NCI-H2196 treated with DMSO at 0.1 percent for 48 hours (cell line): ENCODE measurements around the gene RELB.

Source experiments
- DNase-seq: peaks from one replicate; lab custom pipeline; 2025; ENCODE audit not compliant: unreplicated experiment; lab: John Stamatoyannopoulos, UW

Gene RELB

DNA sequence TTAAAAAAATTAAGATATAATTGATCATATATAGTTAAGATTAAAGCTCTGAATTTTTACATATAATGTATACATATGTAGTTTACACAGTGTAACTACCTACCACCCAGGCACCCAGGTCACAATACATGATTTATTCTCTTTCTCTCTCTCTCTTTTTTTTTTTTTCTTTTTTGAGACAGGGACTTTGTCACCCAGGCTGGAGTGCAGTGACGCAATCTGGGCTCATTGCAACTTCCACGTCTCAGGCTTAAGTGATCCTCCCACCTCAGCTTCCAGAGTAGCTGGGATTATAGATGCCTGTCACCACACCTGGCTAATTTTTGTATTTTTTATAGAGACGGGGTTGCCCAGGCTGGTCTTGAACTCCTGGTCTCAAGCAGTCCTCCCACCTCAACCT, 18.8 kb downstream of the RELB start:
- no peak for DNase-seq

- no peak for DNase-seq
Measured at GRCh38 chr19:45021971-45022370, 20.7 kb downstream of the RELB start.

DNA sequence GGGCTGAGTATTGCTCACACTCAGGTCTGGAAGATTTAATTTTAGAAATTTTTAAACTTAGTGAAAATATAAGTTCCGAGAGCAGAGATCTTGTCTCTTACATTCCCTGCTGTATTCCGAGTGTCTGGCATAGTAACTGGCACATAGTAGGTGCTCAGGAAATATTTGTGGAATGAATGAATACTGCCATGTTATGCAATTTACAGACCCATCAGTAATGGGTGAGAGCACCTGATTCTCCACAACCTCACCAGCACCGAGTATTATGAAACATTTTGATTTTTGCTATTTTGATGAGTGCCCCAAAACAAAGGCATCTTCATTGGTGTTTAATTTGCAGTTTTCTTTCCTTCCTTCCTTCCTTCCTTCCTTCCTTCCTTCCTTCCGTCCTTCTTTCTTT, 21.8 kb downstream of the RELB start:
- DNase-seq, result no peak

- no peak for DNase-seq
Measured at GRCh38 chr19:45025264-45025663, 24.0 kb downstream of the RELB start.

GRCh38 chr19:45027371-45027770, 26.1 kb downstream of the RELB start:
- no peak for DNase-seq

- no peak for DNase-seq
Measured at GRCh38 chr19:45030825-45031224, 29.6 kb downstream of the RELB start.

- no peak for DNase-seq
Measured at GRCh38 chr19:45032421-45032820, 31.2 kb downstream of the RELB start.

DNA sequence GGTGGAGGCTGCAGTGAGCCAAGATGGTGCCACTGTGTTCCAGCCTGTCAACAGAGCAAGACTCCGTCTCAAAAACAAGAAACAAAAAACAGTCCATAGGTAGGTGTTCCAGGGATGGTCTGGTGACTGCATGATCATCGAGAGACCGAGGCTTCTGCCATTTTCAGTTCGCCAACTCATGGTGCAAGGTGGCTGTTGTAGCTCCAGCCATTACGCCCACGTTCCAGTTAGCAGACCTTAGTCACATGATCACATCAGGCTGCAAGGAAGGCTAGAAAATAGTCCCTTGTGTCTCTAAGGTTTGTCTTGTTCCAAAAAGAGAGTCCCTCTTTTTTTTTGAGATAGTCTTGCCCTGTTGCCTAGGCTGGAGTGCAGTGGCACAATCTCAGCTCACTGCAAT, 34.5 kb downstream of the RELB start:
- DNase-seq, result no peak

GRCh38 chr19:45037393-45038169, 36.3 kb downstream of the RELB start:
- DNase-seq, result no peak

- DNase-seq, result peak; percentile 85
Measured at GRCh38 chr19:45038931-45039893, 37.9 kb downstream of the RELB start, which contains the start of gene CLASRP. Gene CLASRP (plus strand): TSS chr19:45039045. CDS start chr19:45040213, 1,168 bp downstream.

DNA sequence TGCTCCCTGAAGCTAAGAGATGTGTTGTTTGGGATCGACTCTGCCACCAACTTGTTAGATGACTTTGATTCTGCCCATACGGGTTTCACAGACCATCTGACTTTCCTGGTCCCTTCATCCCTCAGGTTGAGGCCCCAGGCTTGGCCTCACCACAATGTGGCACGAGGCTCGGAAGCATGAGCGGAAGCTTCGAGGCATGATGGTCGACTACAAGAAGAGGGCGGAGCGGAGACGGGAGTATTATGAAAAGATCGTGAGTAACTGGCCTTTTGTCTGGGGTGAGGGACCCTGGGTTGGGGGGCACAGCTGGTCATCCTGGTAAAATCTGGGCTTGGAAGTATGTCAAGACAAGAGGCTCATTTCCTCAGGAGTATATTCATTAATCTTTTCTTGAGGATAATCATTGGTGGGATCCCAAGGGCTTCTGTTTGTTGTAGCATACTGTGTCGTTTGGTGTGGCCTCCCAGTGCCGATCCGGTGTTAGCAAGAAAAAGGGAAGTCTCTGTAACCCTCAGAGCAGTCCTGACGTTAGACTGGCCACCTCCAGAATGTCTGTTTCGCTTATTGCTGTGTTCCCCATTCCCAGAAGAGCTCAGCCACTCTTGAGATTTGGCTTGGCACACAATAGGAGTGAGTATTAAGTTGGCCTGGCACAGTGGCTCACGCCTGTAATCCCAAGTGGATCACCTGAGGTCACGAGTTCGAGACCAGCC, 39.0 kb downstream of the RELB start:
- DNase-seq, result no peak

DNA sequence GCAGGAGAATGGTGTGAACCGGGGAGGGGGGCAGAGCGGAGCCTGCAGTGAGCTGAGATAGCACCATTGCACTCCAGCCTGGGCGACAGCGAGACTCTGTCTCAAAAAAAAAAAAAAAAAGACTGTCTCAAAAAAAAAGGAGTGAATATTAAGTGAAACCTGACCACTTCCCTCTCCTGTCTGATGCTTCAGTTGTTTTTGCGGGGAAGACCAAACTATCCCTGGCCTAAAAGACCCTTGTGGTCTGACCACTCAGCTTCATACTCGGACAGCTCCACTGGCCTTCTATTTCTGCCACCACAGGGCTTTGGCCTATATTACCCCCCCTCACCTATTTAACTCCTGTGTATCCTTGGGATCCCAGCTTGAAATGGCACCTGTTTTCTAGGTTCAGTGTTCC, 39.9 kb downstream of the RELB start:
- no peak for DNase-seq

- no peak for DNase-seq
Measured at GRCh38 chr19:45045671-45046353, 44.5 kb downstream of the RELB start.

GRCh38 chr19:45046355-45046754, 45.1 kb downstream of the RELB start:
- DNase-seq, result no peak

DNA sequence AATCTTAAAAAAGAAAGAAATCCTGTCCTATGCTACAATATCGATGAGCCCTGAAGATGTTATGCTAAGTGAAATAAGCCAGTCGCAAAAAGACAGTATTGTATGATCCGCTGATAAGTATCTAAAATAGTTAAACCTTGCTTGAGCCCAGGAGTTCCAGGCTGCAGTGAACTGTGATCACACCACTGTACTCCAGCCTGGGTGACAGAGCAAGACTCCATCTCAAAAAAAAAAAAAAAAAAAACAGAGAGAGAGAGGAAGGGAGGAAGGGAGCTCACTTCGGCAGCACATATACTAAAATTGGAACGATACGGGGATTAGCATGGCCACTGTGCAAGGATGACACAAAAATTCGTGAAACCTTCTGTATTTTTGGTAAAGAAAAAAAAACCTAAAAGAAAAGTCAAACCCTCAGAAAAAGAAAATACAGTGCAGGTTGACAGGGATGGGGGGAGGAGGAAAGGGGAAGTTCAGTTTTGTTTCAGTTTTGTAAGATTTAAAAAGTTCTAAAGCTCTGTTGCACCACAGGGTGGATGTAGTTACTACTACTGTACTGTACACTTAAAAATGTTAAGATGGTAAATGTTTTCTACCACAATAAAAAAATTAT, 46.0 kb downstream of the RELB start:
- no peak for DNase-seq

GRCh38 chr19:45049073-45049736, 47.9 kb downstream of the RELB start:
- no peak for DNase-seq

- DNase-seq, result no peak
Measured at GRCh38 chr19:45050036-45050435, 48.8 kb downstream of the RELB start.

- DNase-seq, result no peak
Measured at GRCh38 chr19:45051929-45052579, 50.8 kb downstream of the RELB start.

- DNase-seq, result no peak
Measured at GRCh38 chr19:45056831-45057230, 55.6 kb downstream of the RELB start.
